GM15510 (cell line): ENCODE data around the gene EFEMP2.

Source experiments
- POLR2A ChIP-seq: IDR thresholded peaks from 3 replicates; pipeline ENCODE4 v1.6.1; 2011; ENCODE audit warnings: borderline replicate concordance; ENCODE audit not compliant: insufficient read length; ENCODE audit errors: extremely low read depth

Gene EFEMP2

DNA sequence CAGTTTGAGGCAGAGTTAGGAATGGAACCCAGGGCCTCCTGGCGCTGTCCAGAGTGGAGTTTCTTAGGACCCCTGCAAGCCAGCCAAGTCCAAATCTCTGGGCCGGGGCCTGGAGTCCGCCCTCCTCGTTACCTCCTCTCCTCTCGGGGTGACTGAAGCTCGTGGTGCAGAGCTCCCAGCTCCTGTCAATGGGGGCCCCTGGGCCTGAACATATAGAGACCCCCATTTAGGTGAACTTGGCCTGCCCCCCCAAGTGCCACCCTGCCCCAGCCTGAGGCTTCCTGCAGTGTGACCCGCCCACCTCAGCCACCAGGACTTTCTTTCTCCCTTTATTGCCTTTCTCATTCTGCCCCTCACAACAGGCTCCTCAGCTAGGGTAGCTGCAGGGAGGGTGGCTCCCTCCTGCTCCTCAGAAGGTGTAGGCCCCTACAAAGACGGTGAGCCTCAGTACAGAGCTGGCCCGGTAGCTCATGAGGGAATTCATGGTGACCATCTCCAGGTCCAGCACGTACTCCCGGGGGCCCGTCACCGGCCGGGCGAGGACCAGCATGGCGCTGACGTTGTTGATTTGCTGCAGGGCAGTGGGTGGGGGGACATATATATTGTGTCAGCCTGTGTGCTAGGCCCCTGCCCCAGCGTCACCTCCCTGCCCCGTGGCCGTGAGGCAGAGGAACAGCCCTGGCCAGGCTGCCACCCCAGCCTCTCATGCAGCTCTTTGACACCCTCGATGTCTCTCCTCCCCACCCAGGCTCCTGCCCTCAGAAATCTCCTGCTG lies 5.9 kb downstream of the EFEMP2 start:
- no peak for TF ChIP-seq POLR2A

DNA sequence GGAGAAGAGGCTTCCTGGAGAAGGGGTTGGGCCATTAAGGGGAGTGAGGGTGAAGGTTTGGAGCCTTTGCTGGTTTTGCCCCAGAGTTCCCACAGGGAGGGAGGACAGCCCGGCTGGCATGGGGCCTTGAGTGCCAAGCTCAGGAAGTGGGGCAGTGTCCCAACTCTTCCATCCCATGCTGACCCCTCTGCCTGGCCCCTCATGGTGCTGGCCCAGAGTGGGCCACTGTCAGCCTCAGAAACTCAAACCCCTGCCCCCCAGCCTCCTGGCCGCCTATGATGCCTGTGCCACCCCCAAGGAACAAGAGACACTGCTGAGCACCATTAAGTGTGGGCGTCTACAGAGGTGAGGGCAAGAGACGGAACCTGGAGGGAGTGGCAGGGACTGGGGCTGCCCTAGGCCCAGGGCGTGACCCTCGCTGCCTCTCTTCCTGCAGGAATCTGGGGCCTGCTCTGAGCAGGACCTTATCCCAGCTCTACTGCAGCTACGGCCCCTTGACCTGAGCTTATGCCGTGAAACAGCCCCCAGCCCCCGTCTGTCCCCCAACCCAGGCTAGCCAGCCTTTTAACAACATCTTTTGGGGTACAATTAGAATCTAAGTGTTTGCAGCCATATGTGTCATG lies 6.9 kb downstream of the EFEMP2 start:
- no peak for TF ChIP-seq POLR2A

DNA sequence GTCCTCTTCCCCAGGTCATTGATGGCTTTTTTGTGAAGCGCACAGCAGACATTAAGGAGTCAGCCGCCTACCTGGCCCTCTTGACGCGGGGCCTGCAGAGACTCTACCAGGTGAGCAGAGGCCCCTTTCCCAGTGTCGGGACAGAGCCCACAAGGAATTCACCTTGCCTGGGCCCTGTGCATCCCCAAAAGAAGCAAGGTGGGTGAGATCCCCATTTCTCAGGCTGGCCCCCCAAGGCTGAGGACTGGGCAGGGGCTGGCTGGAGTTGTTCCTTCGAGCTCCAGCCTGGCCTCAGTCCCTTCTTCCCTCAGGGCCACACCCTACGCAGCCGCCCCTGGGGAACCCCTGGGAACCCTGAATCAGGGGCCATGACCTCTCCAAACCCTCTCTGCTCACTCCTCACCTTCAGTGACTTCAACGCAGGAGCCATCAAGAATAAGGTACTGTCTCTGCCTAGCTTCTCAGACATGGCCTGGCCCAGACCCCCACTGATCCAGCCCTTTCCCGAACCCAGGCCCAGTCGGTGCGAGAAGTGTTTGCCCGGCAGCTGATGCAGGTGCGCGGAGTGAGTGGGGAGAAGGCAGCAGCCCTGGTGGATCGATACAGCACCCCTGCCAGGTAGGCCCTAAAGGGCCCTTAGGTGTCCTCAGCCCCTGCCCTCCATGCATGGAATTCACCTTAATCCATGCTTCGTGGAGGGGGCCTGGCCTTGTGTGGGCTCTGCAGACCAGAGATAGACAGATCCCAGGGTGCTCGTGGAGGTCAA lies 7.7 kb downstream of the EFEMP2 start:
- TF ChIP-seq POLR2A = no peak

DNA sequence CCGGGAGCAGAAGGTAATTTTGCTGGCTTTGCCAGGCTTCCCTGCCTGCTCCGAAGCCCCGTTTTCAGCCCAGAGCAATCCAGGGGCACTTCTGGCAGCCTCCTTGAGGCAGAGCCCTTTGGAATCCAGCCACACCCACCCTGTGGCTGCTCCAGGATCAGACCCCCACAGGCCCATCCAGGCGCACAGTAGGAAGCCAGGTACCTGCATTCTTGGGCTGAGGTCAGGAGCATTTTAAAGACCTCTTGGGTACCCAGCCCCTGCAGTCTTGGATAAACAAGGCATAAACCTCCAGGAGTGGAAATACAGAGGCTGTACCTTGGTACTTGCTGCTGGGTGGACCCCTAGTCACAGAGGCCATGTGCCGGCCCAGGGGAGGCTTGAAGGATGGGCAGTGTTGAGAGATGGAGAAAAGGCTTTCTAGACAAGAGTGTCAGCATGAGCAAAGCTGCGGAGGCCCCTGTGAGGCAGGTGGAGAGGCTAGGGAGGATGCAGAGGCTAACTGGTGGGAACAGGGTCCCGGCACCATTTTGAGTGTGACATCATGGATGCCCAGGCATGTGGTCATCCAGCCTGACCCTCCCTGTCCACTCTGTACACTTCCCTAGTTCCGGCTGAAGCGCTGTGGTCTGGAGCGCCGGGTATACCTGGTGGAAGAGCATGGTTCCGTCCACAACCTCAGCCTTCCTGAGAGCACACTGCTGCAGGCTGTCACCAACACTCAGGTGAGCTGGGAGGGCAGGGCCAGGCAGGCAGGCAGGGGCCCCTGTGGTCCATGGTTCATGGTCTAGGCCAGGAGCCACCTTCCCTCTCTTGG lies 8.5 kb downstream of the EFEMP2 start:
- TF ChIP-seq POLR2A = no peak

DNA sequence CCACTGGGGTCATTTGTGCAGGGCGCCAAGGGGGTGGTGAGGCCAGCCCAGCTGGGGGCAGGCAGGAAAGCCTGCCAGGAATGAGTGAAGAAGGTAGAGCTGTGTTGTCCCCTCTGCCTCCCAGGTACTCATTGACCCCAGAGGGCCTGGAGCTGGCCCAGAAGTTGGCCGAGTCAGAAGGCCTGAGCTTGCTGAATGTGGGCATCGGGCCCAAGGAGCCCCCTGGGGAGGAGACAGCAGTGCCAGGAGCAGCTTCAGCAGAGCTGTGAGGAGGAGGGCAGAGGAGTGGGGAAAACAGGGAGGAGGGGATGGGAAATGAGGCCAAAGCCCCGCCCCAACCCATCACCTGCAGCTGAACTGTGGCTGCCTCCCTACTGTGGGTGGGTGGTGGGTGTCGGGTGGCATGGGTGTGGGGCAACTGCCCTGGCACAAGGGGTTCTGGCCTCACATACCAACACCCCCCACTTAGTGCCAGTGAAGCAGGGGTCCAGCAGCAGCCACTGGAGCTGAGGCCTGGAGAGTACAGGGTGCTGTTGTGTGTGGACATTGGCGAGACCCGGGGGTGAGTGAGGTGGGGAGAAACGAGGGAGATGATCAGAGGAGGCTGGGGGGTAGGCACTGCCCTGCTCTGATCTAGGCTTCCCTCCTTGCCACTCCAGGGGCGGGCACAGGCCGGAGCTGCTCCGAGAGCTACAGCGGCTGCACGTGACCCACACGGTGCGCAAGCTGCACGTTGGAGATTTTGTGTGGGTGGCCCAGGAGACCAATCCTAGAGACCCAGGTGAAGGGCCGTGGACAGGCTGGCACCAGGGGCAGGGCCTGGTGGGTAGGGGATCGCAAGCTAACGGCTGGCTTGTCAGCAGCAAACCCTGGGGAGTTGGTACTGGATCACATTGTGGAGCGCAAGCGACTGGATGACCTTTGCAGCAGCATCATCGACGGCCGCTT lies 9.4 kb downstream of the EFEMP2 start:
- no peak for TF ChIP-seq POLR2A

DNA sequence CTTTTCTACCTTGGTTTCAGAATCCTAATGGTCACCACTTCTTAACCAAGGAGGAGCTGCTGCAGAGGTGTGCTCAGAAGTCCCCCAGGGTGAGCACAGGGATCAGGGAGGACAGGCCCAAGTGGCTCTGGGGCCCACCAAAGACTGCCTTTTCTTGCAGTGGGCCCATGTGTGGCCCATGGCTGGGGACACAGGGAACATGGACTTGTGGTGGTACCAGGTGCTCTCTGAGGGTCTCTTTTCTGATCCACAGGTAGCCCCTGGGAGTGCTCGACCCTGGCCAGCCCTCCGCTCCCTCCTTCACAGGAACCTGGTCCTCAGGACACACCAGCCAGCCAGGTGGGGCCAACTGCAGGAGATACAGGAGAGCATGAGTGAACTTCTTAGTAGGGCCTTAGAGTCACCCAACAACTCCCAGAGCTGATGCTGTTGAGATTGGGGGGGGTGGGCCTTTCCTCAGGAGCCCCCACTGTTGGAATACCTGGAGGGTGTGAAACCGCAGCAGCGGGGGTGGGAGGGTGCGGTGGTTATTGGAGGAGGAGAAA lies 10.3 kb downstream of the EFEMP2 start:
- no peak for TF ChIP-seq POLR2A

DNA sequence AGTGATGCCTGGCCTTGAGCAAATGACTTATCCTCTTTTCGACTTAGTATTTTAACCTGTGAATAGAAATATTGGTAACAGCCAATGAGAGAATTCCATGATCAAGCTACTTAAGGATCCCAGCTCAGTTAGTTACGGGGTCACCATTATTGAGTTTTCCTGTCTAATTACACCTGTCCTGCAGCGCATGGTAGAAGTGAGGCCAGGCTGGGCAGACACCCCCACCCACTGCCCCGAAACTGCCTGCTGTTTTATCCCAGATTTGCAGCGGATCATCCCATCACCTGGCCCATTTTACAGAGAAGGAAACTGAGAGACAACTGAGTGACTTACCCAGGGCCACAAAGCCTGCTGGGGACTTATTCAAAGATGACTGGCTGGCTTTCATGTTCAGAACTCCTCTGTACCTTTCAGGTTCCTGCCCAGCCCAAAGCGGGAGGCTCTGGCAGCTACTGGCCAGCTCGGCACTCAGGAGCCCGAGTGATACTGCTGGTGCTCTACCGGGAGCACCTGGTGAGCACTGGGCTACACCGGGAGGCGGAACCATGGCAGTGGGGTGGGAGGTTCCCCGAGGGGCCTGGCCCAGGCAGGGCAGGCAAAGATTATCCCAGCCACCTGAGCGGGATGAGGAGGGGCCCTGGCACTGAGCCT lies 10.9 kb downstream of the EFEMP2 start:
- no peak for TF ChIP-seq POLR2A

DNA sequence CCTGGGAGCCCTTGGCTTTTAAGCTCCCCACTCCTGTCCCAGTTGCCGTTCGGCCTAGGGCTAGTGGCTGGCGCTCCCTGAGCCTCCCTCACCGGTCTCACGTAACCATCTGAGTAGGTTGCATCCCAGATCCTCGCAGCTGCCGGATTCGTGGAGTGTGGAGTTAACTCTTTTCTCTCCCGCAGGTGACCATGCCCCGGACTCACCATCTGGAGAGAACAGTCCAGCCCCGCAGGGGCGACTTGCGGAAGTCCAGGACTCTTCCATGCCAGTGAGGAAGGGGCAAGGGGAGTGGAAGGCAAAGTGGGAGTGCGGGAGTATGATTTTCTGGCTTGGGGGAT lies 11.5 kb downstream of the EFEMP2 start:
- TF ChIP-seq POLR2A = no peak

DNA sequence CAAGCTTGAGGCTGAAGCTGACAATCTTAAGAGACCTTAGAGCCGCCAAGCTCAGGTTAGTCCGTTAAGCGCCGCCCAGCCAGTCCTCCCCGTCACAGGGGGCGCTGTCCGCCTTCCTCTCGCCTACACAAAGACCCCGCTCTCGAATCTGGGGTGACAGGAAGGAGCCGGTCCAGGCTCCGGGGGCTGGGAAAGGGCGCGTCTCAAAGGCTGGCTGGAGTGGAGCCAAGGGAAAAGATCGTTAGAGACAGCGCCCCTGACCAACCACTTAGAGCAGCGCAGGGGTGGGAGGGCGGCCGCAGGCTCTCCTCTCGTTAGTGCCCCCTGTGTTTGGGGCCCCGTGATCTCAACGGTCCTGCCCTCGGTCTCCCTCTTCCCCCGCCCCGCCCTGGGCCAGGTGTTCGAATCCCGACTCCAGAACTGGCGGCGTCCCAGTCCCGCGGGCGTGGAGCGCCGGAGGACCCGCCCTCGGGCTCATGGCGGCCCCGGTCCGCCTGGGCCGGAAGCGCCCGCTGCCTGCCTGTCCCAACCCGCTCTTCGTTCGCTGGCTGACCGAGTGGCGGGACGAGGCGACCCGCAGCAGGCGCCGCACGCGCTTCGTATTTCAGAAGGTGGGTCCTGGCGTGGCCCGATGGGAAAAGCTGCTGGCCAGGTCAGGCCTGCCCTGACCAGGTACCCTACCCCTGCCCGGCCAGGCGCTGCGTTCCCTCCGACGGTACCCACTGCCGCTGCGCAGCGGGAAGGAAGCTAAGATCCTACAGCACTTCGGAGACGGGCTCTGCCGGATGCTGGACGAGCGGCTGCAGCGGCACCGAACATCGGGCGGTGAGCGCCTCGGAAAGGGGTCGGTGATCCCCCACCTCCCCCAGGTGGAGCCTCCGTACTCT lies 12.1 kb downstream of the EFEMP2 start, which contains the start of gene MUS81:
Gene MUS81, plus strand, starts transcription at position 156 of the 887 bp plus-strand sequence. Its CDS starts 321 bp downstream, at position 477.
- peak; percentile 69 for TF ChIP-seq POLR2A

DNA sequence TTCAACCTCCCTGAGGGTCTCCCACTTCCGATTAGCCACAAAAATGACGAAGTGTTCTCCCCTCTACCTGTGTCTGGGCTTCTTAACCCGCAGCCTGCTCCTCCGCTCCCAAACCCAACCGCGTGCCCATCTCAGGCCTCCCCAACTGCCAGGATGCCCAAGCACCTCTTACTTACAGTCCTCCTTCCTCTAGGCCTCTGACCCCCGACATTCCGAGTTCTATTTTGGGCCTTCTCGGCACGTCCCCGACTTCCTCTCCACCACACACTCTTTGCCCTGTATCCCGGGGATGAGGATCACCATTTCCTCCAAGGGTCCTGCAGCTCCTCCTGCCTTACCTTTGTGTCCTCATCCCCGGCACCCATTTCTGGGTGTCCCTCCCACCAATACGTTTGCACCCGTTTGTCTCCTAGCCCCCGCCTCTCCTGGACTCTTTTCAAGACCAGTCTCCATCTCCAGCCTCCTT lies 12.8 kb downstream of the EFEMP2 start:
- TF ChIP-seq POLR2A = no peak

DNA sequence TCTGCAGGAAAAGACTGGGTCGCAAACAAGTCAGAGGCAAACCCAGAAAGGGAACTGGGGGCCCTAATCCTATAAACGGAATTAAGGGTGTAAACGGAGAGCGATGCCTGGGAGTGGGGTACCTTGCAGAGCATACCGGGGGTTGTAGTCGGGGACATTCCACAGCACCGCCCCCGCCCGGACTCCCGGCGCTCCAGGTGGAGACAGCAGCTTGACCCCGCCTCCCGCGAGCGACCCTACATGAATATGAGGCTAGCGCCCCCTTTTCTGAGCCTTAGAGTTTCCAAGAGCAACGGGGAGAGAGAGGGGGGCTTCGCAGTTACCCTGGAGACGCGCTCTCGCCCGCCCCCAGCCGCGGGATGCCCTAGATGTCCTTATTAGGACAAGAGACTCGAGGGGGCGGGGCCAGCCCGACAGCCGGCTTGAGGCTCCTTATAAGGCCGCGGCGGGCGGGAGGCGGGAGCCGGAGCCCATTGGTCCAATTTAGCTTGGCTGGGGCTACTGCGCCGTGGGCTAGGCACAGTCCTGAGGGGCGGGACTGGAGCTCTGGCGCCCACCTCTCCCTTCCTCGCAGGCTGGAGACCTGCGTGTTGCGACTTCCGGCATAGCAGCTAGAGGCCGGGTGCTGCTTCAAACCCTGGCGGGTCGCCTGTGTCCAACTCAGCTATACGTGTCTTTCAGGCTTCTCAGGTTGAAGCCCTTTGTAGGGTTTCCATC lies 13.3 kb downstream of the EFEMP2 start:
- peak; percentile 98 for TF ChIP-seq POLR2A

DNA sequence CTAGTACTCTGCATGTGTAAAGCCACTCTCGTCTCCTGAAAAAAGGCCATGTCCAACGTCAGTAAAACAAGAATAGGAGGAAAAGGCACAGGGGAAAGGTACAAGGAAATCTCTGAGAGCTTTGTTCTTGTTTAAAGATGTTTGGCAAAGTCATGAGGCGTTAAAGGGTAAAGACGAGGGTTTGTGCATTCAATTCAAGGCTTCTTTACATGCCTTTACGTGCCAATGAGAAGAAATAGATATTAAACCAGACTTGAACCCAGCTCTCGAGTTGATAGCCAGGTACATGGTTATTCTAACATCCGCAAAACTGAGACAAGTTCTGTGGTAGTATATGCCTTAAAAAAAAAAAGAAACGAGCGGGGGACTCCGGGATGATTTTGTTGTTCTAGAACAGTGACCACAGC lies 13.9 kb downstream of the EFEMP2 start:
- TF ChIP-seq POLR2A = no peak
